ENCODE data around the gene PATJ.
"Not testable (repeated sequence)": the region's sequence is repeated elsewhere in the genome, so short reads cannot be mapped to it uniquely, and the experiment has no call there.

Gene PATJ

GRCh38 chr1:61842036-61842435, 99.8 kb downstream of the PATJ start:
- Histone ChIP-seq H3K4me3 (ENCODE audit: low read depth in 1 of 2, low read length in 2 of 2) (no peak overlapping the region), H3K4me1 (ENCODE audit: insufficient read depth, low read length) (peaks cover 25% of the 10 kb centered on the region), H3K9ac (ENCODE audit: low read length) (no peak overlapping the region), H3K9me3 (ENCODE audit: low read length) (no peaks in the 10 kb centered on the region), H3K27me3 (ENCODE audit: control insufficient read depth in 1 of 2, insufficient read depth in 2 of 2, low read length in 2 of 2) (no peaks in the 10 kb centered on the region), H3K27ac (ENCODE audit: low read depth, low read length) (no peak overlapping the region), H3K36me3 (ENCODE audit: insufficient read depth, low read length) (no peaks in the 10 kb centered on the region)

GRCh38 chr1:61842863-61843514, 100.7 kb downstream of the PATJ start:
- H3K27me3 ChIP-seq (ENCODE audit: control insufficient read depth in 1 of 2, insufficient read depth in 2 of 2, low read length in 2 of 2): no peaks in the 10 kb centered on the region
- peaks cover 24% of the 10 kb centered on the region for H3K4me1 ChIP-seq (ENCODE audit: insufficient read depth, low read length)
- no peak overlapping the region for H3K27ac ChIP-seq (ENCODE audit: low read depth, low read length)
- H3K9ac ChIP-seq (ENCODE audit: low read length): no peak overlapping the region
- no peak overlapping the region for H3K4me3 ChIP-seq (ENCODE audit: low read depth in 1 of 2, low read length in 2 of 2)
- no peaks in the 10 kb centered on the region for H3K9me3 ChIP-seq (ENCODE audit: low read length)
- no peaks in the 10 kb centered on the region for H3K36me3 ChIP-seq (ENCODE audit: insufficient read depth, low read length)

GRCh38 chr1:61844006-61844405, 101.7 kb downstream of the PATJ start:
- no peak overlapping the region for H3K4me3 ChIP-seq (ENCODE audit: low read depth in 1 of 2, low read length in 2 of 2)
- no peak overlapping the region for H3K9ac ChIP-seq (ENCODE audit: low read length)
- H3K36me3 ChIP-seq (ENCODE audit: insufficient read depth, low read length): no peaks in the 10 kb centered on the region
- H3K27me3 ChIP-seq (ENCODE audit: control insufficient read depth in 1 of 2, insufficient read depth in 2 of 2, low read length in 2 of 2): no peaks in the 10 kb centered on the region
- H3K9me3 ChIP-seq (ENCODE audit: low read length): no peaks in the 10 kb centered on the region
- peaks cover 21% of the 10 kb centered on the region for H3K4me1 ChIP-seq (ENCODE audit: insufficient read depth, low read length)
- H3K27ac ChIP-seq (ENCODE audit: low read depth, low read length): no peak overlapping the region

- not testable (repeated sequence) for H3K9ac ChIP-seq (ENCODE audit: low read length); H3K27ac ChIP-seq (ENCODE audit: low read depth, low read length); H3K4me3 ChIP-seq (ENCODE audit: low read depth in 1 of 2, low read length in 2 of 2); H3K36me3 ChIP-seq (ENCODE audit: insufficient read depth, low read length); H3K9me3 ChIP-seq (ENCODE audit: low read length); H3K27me3 ChIP-seq (ENCODE audit: control insufficient read depth in 1 of 2, insufficient read depth in 2 of 2, low read length in 2 of 2)
- H3K4me1 ChIP-seq (ENCODE audit: insufficient read depth, low read length): peaks cover 14% of the 10 kb centered on the region
These were observed 102.4 kb downstream of the PATJ start for GRCh38 chr1:61844664-61845063.

- no peaks in the 10 kb centered on the region for H3K9me3 ChIP-seq (ENCODE audit: low read length)
- no peaks in the 10 kb centered on the region for H3K36me3 ChIP-seq (ENCODE audit: insufficient read depth, low read length)
- H3K27ac ChIP-seq (ENCODE audit: low read depth, low read length): no peak overlapping the region
- H3K4me1 ChIP-seq (ENCODE audit: insufficient read depth, low read length): peaks cover 10% of the 10 kb centered on the region
- no peaks in the 10 kb centered on the region for H3K27me3 ChIP-seq (ENCODE audit: control insufficient read depth in 1 of 2, insufficient read depth in 2 of 2, low read length in 2 of 2)
- no peak overlapping the region for H3K4me3 ChIP-seq (ENCODE audit: low read depth in 1 of 2, low read length in 2 of 2)
- no peak overlapping the region for H3K9ac ChIP-seq (ENCODE audit: low read length)
These were observed 109.0 kb downstream of the PATJ start for GRCh38 chr1:61851235-61851634.

GRCh38 chr1:61851849-61852669, 109.8 kb downstream of the PATJ start:
- no peak overlapping the region for H3K9ac ChIP-seq (ENCODE audit: low read length)
- peaks cover under 1% of the 10 kb centered on the region for H3K36me3 ChIP-seq (ENCODE audit: insufficient read depth, low read length)
- H3K27me3 ChIP-seq (ENCODE audit: control insufficient read depth in 1 of 2, insufficient read depth in 2 of 2, low read length in 2 of 2): no peaks in the 10 kb centered on the region
- H3K9me3 ChIP-seq (ENCODE audit: low read length): no peaks in the 10 kb centered on the region
- no peak overlapping the region for H3K27ac ChIP-seq (ENCODE audit: low read depth, low read length)
- peaks cover 3% of the 10 kb centered on the region for H3K4me1 ChIP-seq (ENCODE audit: insufficient read depth, low read length)
- H3K4me3 ChIP-seq (ENCODE audit: low read depth in 1 of 2, low read length in 2 of 2): no peak overlapping the region

DNA sequence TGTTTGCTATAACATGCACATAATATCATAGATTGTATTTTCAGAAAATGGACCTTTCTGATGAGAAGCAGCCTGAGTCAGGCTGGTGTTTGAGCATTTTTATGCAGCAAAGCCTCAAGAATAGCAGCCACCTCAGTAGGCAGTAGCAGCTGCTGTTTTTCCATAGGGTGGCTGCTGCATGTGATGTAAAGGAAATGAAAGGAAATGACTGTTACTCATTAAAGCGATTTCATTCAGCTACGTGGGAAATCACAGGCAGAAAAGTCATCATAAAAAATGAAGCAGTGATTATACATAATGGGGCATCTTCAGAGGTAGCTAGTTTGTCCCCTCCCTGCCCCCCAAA, 110.4 kb downstream of the PATJ start:
- no peak overlapping the region for H3K4me3 ChIP-seq (ENCODE audit: low read depth in 1 of 2, low read length in 2 of 2)
- no peak overlapping the region for H3K9ac ChIP-seq (ENCODE audit: low read length)
- no peaks in the 10 kb centered on the region for H3K27me3 ChIP-seq (ENCODE audit: control insufficient read depth in 1 of 2, insufficient read depth in 2 of 2, low read length in 2 of 2)

DNA sequence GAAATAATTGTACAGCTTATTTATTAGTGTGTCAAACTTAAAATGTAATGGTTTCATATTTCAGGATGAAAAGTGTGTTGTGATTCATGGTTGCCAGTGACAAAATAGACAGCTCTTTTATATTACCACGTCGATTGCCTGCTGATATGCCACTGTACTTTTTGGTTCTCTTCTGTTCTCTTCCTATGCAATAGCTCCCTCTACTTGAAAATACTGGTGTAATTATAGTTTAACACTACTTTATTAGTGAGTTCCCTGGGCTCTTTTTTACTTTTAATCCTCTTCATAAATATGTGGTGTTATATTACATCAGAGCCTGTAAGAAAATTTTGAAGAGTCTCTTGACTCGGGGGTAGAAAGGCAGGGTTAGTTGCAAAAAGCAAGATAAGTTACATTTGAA, 111.3 kb downstream of the PATJ start:
- Histone ChIP-seq H3K36me3 (ENCODE audit: insufficient read depth, low read length) (peaks cover 5% of the 10 kb centered on the region), H3K27ac (ENCODE audit: low read depth, low read length) (no peak overlapping the region), H3K4me1 (ENCODE audit: insufficient read depth, low read length) (no peaks in the 10 kb centered on the region), H3K9me3 (ENCODE audit: low read length) (no peaks in the 10 kb centered on the region), H3K4me3 (ENCODE audit: low read depth in 1 of 2, low read length in 2 of 2) (no peak overlapping the region), H3K27me3 (ENCODE audit: control insufficient read depth in 1 of 2, insufficient read depth in 2 of 2, low read length in 2 of 2) (no peaks in the 10 kb centered on the region), H3K9ac (ENCODE audit: low read length) (no peak overlapping the region)

More for the DNA sequence above, 110.4 kb downstream of the PATJ start:
- Histone ChIP-seq H3K27ac (ENCODE audit: low read depth, low read length) (no peak overlapping the region), H3K36me3 (ENCODE audit: insufficient read depth, low read length) (peaks cover 5% of the 10 kb centered on the region), H3K4me1 (ENCODE audit: insufficient read depth, low read length) (no peaks in the 10 kb centered on the region), H3K9me3 (ENCODE audit: low read length) (no peaks in the 10 kb centered on the region)

DNA sequence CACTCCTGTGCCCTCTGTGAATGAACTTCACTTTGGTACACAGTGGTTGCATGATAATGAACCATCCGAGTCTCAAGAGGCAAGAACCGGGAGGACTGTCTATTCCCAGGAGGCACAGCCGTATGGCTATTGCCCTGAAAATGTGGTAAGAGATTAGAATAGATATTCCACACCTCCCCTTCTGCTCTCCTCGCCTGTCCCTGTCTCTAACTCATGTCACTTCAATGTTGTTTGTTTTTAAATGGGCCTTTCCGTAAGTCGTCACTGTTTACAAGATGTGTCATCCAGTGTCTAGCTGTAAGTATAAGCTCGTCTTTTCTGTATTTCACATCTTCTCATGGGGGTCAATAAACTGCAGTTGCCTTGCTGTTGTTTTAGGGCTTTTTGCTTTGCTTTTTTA, 122.2 kb downstream of the PATJ start:
- H3K27me3 ChIP-seq (ENCODE audit: control insufficient read depth in 1 of 2, insufficient read depth in 2 of 2, low read length in 2 of 2): no peaks in the 10 kb centered on the region
- no peaks in the 10 kb centered on the region for H3K4me1 ChIP-seq (ENCODE audit: insufficient read depth, low read length)
- H3K9ac ChIP-seq (ENCODE audit: low read length): no peak overlapping the region
- no peaks in the 10 kb centered on the region for H3K9me3 ChIP-seq (ENCODE audit: low read length)
- H3K27ac ChIP-seq (ENCODE audit: low read depth, low read length): no peak overlapping the region
- no peaks in the 10 kb centered on the region for H3K36me3 ChIP-seq (ENCODE audit: insufficient read depth, low read length)
- no peak overlapping the region for H3K4me3 ChIP-seq (ENCODE audit: low read depth in 1 of 2, low read length in 2 of 2)

- H3K27ac ChIP-seq (ENCODE audit: low read depth, low read length): no peak overlapping the region
- no peaks in the 10 kb centered on the region for H3K9me3 ChIP-seq (ENCODE audit: low read length)
- no peak overlapping the region for H3K9ac ChIP-seq (ENCODE audit: low read length)
- H3K4me3 ChIP-seq (ENCODE audit: low read depth in 1 of 2, low read length in 2 of 2): no peak overlapping the region
- no peaks in the 10 kb centered on the region for H3K27me3 ChIP-seq (ENCODE audit: control insufficient read depth in 1 of 2, insufficient read depth in 2 of 2, low read length in 2 of 2)
- H3K4me1 ChIP-seq (ENCODE audit: insufficient read depth, low read length): no peaks in the 10 kb centered on the region
- no peaks in the 10 kb centered on the region for H3K36me3 ChIP-seq (ENCODE audit: insufficient read depth, low read length)
These were observed 123.5 kb downstream of the PATJ start for GRCh38 chr1:61865646-61866220.

DNA sequence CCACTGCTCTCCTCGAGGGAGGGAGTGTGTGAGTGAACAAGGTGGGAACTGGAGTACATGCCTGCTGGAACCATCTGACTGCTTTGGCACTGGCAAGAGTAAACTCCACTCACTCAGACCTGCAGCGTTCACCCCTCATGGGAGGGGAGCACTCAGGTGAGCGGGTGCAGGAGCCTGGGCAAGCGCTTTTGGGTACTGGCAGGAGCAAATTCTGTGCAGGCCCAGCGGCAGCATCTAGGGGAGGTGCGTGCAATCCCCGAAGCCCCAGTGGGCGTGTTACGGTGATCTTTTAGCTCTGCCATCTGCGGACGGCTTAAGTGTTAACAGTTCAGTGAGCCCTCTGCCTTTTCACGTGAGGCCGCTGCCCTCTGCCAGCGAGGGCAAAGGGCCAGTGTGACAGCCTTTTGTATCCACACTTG, 127.4 kb downstream of the PATJ start:
- Histone ChIP-seq H3K4me3 (ENCODE audit: low read depth in 1 of 2, low read length in 2 of 2) (no peak overlapping the region), H3K9ac (ENCODE audit: low read length) (no peak overlapping the region), H3K36me3 (ENCODE audit: insufficient read depth, low read length) (no peaks in the 10 kb centered on the region), H3K27me3 (ENCODE audit: control insufficient read depth in 1 of 2, insufficient read depth in 2 of 2, low read length in 2 of 2) (no peaks in the 10 kb centered on the region), H3K27ac (ENCODE audit: low read depth, low read length) (no peak overlapping the region), H3K9me3 (ENCODE audit: low read length) (no peaks in the 10 kb centered on the region), H3K4me1 (ENCODE audit: insufficient read depth, low read length) (no peaks in the 10 kb centered on the region)

All from muscle layer of colon (tissue), 2 donors.